ENCODE measurements around the gene NTRK2.

GRCh38 chr9:84691634-84692033, 22.1 kb downstream of the NTRK2 start:
- TF ChIP-seq CTCF (IDR thresholded peaks at IDR 0.05) (no peak), POLR2A (IDR thresholded peaks at IDR 0.05) (no peak)
